DMS 273 (cell line): ENCODE results near the gene GPA33.
"Not testable (repeated sequence)": the region's sequence is repeated elsewhere in the genome, so short reads cannot be mapped to it uniquely, and the experiment has no call there.

Experiments
- DNase-seq: peaks from one replicate; lab custom pipeline; 2025; ENCODE audit not compliant: unreplicated experiment; lab: John Stamatoyannopoulos, UW

GPA33 gene

DNA sequence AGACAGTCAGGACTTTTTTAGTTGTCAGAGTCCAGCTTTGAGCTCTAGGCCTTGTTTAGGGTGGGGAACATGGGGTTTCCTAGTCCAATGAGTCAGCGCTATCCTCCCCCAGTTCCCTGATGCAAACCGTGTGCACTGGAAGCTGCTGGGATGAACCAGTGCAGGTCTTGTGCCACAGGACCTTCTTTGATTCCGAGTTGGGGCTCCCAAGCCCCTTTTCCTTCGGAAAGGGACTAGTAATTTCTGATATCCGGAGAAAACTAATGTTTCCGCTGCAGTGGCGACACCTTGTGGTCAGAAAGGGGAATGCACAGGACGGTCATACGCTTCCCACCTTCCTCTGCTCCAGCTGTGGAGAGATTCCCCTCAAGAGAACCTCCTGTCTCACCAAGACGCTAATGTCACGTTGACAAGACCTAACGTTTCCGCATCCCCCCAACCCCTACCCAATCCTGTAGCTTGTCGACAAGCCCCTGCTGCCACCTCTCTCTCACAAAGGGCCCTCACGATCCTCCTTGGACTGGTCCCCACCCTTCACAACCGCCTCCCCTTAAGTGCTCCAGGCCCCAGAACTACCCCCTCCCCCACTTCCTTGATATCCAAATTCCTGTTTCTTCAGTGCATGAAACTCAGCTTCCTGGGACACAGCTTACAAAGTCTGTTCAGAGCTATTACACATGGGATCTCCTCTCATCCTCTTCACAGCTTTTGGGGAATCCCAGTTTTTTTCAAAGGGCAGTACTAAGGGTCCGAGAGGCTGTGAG lies 30.9 kb downstream of the GPA33 start:
- peak; percentile 90 for DNase-seq

DNA sequence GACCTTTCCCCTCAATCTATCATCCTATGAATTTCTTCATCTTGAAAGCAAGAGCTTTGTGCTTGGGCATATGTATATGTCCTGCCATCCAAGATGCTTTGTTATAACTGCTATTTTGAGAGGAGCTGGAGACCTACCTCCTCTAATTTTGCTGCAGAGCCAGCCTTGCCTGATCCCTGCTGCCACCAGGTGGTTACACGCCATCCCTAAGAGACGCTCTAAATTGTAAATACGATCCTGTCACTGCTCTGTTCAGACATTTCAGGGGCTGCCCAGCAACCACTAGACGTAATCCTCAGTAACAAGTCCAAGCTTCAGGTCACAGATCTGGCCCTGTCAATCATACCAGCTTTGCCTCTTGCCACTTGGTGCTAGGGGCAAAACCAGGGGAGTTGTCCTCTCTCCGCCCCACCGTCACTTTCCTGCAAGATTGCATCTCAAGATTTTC lies 32.9 kb downstream of the GPA33 start:
- peak; percentile 83 for DNase-seq

DNA sequence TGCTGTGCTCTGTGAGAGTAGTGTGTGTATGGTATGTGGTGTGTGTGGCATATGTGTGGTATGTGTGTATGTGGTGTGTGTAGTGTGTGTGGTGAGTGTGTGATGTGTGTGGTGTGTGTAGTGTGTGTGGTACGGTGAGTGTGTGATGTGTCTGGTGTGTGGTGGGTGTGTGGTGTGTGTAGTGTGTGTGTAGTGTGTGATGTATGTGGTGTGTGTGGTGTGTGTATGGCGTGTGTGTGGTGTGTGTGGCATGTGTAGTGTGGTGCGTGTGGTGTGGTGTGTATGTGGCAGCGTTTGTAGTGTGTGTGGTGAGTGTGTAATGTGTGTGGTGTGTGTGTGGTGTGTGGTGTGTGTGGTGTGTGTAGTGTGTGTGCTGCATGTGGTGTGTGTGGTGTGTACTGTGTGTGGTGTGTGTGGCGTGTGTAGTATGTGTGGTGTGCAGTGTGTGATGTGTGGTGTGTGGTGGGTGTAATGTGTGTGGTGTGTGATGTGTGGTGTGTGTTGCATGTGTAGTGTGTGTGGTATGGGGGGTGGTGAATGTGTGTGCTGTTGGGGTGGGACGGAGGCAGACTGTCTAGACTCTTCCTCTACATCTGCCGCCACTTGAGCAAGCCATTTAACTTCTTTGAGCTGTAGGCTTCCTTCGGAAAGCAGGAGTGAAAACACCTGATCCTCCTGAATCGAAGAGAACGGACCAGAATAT lies 33.5 kb downstream of the GPA33 start:
- peak; percentile 80 for DNase-seq

DNA sequence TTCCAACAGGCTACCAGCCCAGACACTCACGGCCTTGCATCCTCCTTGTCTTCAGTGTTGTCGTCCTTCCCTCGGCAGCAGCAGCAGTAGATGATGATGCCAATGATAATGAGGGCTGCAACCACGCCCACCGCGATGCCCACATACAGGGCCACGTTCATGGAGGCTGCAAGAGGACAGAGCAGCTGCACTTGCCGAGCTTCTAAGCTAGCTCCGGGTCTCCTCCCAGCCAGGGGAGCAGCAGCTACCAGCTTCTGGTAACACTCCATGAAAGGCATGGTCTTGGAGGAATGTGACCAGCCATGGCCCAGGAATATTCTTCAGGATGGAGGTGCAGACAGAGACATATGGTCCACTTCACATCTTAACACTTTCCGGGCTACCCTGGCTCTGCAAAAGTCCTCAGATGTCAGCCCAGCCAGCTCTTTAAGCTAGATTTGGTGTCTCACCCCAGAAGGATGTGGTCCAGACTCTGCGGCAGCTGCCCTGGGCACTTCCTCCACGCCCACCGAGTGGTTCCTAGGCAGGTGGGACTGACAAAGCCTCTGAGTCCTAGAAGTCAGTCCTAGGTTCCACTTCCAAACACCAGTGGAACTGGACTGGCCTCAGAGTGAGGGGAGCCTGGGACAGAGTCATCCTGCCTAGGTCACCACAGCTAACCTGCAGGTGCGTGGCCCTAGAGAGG lies 35.1 kb downstream of the GPA33 start:
- no peak for DNase-seq

DNA sequence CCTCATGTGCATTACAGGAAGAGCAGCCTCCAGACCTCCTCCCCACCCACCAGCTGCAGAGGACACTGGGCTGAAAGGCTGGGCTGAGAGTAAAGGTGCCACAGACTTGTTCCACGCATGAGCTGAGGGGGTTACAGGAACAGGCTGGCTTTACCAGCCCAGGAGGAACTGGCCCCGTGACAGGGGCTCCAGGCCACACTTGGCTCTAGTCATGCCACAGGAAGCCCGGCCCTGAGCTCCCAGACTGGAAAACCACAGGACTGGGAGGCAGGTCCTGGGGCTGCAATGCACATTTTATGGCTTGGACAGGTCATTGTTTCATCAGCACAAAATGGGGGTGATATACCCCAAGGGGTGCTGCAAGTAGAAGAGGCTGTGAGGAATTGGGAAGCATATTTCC lies 35.6 kb downstream of the GPA33 start:
- no peak for DNase-seq

DNA sequence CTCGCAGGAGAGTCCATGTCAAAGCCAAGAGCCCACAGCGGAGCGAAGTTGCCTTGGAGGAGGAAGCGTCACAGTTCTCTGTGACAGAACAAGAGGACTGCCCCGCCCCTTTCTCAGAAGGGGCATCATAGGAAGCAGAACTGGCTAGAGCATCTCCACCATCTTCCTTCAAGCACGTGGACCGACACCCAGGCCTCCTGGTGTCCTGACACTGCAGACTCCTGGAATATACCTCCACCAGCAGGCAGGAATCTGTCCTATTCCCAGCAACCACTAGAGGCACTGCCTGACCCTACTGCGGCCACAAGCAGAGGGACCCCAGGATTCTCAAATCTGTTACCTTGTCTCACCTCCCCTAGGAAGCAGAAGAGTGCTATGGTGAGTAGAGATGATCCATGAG lies 37.8 kb downstream of the GPA33 start:
- peak; percentile 59 for DNase-seq

DNA sequence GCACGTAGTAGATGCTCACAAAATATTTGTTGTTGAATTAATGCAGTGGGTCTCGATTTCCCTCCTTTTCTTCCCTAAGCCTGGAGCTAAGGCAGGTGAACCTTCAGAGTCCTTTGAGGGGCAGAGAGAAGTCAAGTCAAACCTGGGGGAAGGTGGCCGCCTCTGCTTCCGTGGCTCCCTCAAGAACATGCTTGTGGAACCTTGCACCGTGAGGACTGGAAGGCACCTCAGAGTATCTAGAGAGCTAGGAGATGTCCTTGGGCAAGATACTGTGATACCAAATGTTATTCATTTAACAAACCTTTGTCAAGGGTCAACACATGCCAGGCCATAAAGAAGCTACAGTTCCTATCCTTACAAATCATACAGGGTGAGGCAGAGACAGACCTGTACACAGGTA lies 38.3 kb downstream of the GPA33 start:
- no peak for DNase-seq

DNA sequence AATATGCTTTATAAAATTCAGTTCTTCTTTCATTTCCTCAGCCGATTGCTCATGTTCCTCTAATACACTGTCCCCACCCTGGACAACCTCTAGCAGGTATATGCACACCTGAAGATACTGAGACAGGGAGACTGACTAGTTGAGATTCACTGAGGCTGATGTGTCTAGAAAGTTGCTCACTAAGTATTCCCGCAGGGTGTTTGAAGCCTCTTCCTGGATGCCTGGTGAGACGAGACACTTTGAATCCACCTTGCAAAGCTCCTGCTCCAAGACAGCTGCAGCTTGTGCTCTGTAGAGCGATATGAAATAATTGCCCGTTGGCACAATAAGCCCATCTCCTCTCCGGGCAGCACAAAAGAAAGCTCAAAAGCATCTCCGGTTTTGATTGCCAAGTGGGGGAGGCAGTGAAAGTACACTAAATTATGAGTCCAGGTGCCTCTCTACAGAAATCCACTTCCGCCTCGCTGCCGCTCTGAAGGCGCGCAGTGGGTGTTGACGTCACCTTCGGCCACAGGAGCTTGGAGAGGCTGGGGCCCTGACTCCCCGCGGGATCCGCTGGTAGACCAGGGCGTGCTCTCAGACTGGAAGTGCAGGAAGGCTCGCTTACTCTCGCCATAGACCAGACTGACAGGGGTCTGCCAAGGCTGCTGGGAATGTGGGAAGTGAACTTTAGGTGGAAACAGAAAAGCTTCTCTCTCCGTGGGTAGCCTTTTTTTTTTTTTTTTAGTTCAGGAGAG lies 46.3 kb downstream of the GPA33 start:
- peak; percentile 88 for DNase-seq

DNA sequence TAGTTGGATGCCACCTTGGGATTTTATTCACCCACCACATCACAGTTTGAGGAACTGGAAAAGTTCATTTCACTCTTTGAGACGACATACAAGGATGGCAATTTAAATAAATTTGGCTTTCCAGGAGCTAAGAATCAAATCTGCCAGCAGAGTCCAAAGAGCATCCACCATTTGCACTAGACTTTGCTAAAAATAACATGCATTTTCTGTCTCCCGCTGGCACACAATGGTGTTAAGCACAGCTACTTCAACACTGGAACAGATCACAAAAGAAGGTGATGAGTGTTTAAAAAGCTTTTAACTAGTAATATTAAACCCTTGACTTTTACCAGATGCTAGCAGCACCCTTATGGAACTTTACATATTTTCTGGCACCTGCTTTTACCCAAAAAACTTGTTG lies 56.5 kb downstream of the GPA33 start:
- DNase-seq = no peak

DNA sequence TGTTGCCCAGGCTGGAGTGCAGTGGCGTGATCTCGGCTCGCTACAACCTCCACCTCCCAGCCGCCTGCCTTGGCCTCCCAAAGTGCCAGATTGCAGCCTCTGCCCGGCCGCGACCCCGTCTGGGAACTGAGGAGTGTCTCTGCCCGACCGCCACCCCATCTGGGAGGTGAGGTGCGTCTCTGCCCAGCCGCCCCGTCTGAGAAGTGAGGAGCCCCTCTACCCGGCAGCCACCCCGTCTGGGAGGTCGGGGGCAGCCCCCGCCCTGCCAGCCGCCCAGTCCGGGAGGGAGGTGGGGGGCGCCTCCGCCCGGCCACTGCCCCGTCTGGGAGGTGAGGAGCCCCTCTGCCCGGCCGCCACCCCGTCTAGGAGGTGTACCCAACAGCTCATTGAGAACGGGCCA lies 60.6 kb downstream of the GPA33 start:
- not testable (repeated sequence) for DNase-seq

DNA sequence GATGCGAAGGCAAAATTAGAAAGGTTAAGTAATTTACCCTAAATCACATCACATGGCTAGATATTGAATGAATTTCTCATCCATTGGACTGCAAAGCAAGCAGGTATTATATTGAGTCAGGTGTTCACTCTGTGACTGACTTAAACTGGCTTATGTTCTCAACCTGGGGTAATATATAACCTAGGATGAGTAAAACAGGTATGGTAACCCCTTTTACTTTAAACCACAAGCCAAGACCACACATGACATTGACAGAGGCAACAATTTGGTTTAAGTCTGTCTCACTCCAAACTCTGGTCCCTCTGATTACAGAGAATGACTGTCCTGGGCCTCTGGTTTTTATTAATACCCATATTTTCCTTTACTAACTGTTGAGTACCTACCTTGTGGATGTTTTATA lies 67.8 kb downstream of the GPA33 start:
- no peak for DNase-seq

DNA sequence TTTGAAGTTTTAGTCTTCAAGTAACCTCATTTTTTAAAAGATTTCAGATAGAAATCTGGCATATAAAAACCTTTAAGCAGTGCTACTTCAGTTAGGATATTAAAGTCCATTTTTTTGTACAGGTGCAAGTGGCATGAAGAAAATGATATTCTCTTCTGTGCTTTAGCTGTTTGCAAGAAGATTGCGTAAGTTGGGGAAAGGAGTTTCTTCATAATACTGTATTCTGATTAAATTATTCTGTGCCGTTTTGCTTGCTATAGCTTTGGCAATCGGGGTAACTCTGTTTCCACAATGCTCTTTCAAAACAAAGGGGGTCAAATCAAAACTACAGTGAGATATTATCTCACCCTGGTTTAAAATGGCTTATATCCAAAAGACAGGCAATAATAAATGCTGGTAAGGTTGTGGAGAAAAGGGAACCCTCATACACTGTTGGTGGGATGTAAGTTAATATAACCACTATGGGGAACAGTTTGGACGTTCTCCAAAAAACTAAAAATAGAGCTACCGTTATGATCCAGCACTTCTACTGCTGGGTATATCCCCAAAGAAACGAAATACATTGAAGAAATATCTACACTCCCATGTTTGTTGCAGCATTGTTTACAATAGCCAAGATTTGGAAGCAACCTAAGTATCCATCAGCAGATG lies 74.0 kb downstream of the GPA33 start:
- DNase-seq = no peak

DNA sequence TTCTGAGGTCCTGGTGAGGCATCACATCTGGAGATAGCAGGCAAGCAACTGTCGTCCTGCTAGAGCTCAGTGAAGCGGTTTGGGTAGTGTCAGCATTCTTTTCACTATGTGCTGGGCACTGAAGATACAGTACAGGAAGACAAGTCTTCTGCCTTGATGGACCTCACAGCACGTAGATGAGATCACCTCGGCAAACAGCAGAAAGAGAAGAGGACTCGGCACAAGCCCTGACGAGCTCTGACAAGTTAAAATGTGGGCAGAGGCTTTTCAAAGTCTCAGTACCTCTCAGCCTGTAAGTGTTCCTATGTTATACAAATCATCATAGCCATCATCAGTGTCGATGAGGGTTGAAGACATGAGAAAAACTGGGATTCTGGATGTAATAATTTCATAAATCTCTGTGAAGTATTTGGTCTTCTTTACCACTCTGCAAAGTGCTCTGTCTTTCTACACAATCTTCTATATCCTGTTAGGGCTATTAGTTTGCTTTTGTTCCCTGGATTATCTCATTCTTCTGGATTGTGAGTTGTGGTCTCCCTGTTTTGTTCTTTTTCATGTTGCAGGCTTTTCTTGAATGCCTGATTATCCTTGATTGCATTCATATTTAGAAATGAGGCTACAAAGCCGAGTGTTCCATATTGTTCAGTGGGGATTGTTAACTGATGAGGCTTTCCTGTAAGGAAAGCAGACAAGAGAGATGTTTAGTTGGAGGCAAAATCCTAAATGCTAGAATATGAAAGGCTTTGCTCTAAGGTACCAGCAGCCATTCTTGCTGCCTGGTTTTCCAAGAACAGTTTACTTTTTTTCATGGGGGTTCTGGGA lies 76.9 kb downstream of the GPA33 start:
- no peak for DNase-seq

DNA sequence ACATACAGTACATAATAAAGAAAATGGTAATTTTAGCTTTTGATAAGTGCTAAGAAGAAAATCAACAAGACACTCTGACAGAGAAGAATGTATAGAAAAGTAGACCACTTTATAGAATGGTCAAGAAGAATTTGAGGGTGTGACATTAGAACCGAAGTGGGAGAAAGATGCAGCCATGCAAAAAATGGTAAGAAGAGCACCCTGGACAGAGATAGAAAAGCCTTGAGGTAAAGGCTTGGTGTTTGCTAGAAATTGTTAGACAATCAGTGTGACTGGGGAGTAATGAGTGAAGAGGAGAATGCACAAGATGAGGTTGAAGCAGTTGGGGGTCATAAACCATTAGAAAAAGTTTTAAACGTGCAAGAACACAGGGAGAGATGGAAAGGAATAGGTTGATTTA lies 77.6 kb downstream of the GPA33 start:
- no peak for DNase-seq

DNA sequence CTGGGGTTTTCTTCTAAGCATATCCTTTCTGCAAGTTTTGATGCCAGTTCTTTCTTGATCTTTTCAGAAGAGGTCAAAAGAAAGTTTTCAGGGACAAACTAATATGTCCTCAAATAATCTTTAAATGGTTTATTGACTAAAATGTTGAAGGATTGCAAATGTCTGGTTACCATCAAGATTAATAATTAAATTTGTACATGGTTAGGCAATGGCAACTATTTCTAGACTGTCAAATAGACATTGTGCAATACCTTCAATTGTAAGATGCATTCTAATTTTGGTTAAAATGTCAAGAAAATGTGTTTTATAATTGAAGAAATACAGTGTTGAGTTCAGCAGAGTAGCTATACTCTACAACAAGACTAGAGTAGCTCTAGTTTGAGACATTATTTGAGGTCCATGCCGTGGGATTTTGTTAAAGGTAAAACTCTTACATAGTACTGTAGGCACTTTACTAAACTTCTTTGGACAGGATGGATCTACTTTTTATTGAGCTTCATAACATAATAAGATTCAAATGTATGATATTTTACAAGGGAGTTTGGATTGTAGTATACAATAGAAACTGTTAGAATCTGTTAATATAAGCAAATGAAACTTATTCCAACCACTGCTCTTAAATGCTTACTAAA lies 78.5 kb downstream of the GPA33 start:
- no peak for DNase-seq

DNA sequence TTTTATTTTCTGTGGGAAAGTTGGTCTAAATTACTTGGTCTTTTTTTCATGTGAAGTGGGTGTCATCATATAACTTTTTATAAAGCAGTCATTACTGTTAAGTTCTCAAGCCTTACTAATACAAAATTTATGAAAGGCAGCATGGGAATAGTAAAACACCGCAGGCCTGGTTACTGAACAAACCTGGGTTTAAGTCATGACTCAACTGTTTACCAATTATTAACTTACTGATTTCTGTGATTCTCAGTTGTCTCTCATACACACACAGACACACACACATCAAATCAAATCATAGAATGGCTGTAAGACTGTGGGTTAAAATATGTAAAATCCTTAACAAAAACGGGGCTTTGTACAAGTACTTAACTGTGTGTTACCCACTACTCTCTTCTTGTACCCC lies 86.5 kb downstream of the GPA33 start:
- no peak for DNase-seq
